Erythroblast (primary cell): ENCODE measurements around the gene AP3D1.

Experiments used
- GATA1 ChIP-seq: IDR thresholded peaks from 2 replicates; pipeline ENCODE4 v1.6.1; 2011; ENCODE audit warnings: low read depth, mild to moderate bottlenecking, control low read depth, low read length, moderate library complexity
- POLR2A ChIP-seq: IDR thresholded peaks from 2 replicates; pipeline ENCODE4 v1.6.1; 2011; ENCODE audit warnings: mild to moderate bottlenecking, low read length

DNA sequence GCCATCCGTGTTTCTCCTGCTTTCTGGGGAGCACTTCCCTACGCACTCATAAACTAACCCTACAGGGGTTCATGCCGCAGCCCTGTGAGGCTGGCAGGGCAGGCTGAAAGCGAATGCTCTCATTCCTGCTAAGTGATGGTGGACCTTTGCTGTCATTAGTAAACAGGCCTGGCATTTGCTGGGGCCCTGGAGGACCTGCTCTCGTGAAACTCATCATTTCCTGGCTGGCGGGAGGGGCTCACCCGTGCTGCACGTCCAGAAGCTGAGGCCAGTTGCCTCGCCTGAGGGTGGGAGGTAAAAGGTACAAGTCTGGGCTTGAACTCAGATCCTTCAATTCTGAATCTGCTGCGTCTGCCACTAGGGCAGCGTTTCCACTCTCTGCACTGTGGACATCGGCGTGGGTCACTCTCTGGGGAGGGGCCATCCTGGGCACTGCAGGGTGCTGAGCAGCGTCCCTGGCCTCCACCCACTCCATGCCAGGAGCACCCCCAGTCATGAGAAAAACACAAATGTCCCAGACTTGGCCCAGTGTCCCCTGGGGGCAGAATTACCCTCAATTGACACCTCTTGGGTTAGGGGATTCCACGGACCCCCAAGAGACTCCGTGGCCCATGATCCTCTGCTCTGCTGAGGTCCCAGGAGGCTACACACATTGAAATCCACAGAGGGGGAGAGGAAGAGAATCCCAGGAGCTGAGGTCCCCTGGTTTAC, 62.2 kb downstream of the AP3D1 start:
- no peak for TF ChIP-seq POLR2A
- no peak for TF ChIP-seq GATA1
